HG02943 (cell line): ENCODE data around the gene STARD10.
A peak's percentile ranks its signal among the peaks of the same experiment; 100 is the strongest.
"Not testable (repeated sequence)": the region's sequence is repeated elsewhere in the genome, so short reads cannot be mapped to it uniquely, and the experiment has no call there.

Experiments used
- ATAC-seq: cut with Tn5 transposase; IDR thresholded peaks from one replicate; pipeline ENCODE4 v1.9.1; 2021; ENCODE audit warnings: mild to moderate bottlenecking, low read depth, moderate library complexity; ENCODE audit not compliant: unreplicated experiment

The STARD10 gene, protein sequence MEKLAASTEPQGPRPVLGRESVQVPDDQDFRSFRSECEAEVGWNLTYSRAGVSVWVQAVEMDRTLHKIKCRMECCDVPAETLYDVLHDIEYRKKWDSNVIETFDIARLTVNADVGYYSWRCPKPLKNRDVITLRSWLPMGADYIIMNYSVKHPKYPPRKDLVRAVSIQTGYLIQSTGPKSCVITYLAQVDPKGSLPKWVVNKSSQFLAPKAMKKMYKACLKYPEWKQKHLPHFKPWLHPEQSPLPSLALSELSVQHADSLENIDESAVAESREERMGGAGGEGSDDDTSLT

DNA sequence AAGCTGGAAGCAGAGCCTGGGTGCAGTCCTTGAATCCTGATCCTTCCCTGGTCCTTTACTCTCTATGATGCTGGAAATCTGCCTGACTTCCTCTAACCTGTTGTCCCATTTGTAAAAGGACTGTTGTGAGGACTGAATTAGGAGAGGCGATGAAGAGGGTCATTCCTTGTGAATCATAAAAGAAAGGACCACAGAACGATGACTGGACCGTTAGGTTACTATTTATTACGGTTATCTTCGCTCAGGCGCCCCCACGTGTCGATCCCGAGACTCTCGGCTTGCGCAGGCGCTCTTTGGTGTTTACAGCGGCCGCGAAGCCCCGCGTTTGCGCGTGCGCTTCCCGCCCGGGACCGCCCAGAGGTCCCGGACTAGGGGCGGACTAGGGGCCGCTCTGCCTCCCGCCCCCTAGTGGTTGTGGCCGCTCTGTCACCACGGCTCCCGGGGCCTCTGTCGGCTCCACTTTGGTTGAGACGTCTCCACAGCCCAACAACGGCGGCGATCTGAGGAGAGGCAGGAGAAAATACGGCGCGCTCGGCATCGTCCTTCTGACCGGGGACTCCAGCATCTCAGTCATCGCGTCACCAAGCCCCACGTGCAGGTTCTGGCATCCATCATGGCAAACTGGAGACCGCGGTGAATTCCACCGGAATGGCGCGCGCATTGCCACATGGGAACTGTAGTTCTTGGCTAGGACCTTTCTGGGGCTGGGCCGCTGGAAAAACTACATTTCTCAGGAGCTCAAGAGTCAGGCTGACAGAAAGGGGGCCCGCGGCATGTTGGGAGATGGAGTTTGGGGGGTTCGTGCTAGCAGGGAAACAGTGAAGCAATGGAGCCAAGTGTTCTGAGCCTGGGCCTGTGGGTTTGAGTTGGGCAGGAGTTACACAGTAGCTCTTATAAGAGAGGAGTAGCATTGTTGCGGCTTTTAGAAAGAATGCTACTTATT lies at the start of gene STARD10:
Gene STARD10 (minus strand): TSS at position 623 of the 943 bp plus-strand sequence. CDS start 12,866 bp downstream, outside the sequence.
- ATAC-seq = peak; percentile 85

DNA sequence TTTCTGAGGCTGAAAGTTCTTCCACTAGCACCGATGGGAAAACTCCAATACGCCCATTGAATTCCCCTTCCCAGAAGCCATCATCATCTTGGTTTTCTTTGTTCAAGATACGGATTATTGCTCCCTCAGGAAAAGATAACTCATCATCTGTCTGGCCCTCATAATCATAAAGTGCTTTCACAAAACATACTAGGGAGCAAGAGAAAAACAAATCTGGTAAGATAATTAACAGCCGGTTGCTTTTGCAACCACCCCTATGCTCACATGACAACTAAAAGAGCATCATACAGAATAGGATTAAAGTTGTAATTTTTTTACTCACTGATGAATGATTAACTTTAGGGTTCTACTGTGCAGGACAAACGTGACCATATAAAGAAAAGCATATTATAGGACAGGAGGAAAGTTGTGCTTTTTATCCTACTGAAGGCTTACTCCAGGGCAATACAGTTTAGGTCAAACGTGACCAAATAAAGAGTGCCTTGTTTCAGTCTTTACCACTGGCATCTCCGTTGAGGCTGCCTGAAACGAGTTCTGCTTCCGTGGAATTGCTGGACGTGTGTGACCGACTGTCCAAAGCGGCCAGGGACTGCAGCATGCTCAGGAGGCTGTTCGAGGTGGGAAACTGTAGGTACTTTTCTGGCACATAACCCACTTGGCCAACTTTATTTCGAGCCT lies 48.9 kb upstream of the STARD10 start:
- no peak for ATAC-seq

DNA sequence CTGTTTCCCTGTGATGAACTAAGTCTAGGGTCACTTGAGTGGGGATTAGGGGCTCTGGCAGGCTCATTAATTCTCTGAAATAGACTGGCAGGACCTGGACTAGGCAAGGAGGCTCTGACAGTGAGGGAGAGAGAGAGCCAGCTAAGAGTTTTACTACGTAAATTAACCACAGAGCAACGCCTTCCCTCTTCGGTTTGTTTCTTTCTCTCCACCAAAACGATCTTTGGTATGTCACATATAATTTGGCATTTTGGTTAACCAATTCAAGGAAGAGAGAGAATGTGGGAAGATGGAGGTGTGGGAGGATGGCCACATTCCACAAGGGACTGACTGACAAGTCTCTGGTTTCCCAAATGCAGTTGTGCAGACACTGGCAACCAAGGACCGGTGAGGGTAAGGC lies 48.3 kb upstream of the STARD10 start:
- no peak for ATAC-seq

DNA sequence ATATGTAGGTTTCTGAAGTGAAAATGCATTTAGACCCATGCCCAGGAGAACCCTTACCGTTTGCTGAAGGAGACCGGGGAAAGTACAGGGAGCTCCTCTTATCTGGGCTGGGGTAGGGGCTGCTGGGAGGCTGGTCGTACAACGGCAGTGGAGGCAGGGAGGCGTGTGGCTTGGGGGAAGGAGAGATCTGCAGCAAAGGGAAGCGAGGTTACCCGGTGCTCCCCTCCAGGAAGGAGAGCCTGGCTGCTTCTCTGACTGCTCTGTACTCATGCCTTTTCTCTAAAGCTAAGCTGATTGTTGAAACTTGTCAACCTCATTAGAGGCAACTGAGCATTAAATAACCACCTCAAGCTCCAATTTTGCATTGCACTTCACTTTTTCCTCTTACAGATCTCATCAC lies 47.5 kb upstream of the STARD10 start:
- ATAC-seq = no peak

DNA sequence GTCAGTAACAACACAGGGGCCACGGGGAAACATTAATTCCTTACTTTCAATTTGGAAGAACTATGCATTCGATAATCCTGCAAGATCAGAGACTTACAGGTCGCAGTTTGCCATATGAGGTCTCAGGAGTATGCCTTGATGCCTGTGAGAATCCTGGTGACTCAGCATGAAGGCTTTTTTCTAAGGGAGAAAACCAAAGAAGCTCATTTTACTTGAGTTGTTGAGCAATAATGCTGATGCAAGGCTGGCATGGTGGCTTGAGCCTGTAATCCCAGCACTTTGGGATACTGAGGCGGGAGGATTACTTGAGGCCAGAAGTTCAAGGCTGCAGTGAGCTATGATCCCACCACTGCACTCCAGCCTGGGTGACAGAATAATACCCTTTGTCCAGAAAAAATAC lies 46.9 kb upstream of the STARD10 start:
- no peak for ATAC-seq

DNA sequence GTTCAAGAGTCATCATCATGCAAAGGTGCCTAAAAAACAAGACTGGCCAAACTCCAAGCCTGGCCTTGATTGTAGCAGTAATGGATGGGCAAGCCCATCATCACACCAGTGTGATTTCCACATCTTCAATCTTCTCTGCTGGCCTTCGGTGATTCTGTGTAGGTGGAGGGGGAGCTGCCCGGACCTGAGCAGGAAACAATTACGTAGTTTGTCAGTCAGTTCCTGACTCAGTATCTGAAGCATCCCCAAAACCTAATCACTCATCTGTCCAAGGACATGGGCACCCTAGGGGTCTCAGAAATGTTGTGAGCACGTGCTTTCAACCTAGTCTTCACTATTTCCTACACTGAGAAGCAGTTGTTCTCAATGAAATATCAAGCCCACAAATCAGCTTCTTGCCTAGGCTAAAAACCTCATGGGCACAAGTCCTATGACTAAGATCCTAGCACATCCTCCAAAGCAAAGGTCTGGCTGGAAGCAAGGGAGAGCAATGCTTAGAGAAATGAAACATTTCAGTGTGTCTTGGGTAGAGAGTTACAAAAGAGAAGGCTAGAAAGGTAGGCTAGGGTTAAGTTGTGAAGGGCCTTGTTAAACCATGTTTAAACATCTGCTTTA lies 45.0 kb upstream of the STARD10 start:
- no peak for ATAC-seq

DNA sequence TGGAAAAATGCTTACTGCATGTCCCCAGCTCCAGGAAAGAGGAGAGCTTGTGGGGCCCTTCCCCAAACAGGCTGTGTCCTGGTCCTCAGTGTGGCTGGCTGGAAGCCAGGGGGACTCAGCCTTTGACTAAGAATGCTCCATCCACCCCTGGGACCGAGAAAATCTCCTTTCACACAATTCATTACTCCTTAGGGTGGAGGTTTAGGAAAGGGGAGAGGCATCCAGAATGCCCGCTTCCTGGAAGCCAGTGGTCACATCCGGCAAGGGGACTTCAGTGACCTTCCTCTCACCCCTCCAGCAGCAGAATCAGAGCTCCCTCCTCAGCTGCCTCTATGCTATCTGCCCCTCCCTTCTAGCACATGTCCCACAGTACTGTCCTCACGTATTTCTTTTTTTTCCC lies 42.3 kb upstream of the STARD10 start:
- no peak for ATAC-seq

DNA sequence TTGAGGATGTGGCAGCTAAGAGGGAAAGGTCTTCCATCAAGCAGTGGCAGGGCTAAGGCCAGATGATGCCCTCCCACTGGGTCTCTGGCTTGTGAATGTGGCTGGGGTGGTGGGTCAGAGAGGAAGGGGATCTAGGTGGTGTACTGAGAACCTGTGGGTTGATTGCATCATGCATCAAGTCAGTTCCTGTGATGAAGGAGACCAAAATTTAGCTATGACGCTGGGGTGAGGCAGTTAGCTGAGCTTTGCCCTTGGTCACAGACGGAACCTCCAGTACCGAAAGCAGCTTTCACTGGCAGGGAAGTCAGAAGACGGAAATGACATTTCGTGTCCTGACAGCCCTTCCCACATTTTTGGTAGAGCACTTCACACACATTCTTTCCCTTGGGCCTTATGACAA lies 41.1 kb upstream of the STARD10 start:
- no peak for ATAC-seq

DNA sequence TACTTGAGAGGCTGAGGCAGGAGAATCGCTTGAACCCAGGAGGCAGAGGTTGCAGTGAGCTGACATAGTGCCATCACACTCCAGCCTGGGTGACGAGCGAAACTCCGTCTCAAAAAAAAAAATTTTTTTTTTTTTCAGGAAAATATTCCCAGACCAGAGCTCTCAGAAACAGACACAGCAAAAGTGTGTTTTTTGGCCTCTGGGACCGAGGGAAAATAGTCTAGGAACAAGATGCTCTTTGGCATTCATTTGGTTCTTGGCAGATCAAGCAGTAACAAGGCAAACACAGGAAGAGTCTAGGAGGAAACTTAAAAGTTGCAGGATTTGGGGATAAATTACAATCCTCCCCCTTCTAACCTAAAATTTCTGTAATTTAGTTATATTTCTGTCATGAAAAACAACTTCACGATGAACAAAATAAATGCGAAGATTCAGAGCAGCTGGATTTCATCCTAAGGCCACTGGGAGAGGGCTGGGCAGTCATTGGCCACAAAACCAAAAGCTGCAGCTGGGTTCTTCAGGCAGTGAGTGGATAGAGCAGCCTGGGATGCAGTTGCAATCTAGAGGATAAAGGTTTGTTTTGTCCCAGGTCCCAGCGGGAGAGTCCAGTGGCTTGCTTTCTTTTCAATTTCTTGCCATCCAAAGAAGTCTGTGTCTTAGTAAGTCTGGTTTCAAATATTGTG lies 40.1 kb upstream of the STARD10 start:
- no peak for ATAC-seq

DNA sequence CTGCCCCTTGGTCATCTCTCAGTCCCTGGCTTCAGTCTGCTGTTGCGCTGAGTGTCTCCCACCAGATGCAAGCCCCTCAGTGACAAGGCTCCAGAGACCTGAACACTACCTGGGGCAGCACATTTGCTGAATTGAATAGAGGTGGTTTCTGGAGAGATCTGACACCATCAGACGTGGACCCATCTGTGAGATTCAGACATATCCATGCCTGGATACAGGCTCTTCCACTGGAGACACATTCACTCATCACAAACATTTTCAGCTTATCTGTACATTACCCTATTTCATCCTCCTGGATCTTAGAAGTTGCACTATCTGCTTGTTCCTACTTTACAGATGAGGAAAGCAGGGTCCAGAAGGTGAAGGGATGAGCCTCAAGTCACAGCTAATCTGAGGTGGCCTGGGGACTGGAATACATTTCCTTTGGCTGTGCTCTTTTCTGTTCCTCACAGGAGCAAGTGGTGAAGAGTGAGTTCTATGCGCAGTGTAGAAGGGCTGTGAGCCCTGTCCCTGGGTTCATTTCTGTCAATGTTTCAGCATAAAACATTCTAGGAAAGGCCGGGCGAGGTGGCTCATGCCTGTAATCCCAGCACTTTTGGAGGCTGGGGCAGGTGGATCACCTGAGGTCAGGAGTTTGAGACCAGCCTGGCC lies 39.4 kb upstream of the STARD10 start:
- no peak for ATAC-seq

DNA sequence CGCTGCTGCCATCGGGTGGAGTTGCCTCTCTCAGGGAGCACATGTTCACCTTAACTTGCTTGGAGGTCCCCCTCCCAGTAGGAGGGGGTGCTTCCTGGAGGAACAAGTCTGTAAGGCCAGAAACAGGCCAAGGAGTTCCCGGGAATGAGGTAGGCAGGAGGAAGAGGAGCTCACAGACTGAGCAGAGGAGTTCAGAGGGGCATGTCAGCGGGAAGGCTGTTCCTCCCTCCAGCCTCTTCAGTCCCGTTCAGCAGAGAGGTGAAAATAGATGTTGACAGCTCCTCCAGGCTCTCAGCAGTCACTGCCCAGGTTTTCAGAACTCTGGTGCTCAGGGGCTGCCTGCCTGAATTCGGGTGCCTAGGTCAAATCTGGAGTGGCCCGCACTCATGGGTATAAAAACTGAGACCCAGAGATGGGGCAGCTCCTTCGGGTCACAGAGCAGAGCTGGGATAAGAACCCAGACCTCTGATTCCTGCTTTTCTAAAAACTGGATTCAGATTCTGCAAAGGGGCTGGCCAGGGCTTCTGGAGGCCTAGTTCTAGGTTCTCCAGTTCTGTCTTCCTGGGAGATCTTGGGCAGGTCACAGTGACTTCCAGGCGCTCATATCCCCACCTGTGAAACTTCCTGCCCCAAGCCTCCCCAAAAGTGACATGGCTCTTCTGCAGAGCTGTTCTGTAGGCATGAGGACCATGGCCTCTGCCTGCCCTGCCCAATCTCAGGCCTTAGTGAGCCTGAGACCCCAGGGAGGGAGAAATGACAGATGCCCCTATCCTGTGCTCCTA lies 38.6 kb upstream of the STARD10 start:
- ATAC-seq = no peak

DNA sequence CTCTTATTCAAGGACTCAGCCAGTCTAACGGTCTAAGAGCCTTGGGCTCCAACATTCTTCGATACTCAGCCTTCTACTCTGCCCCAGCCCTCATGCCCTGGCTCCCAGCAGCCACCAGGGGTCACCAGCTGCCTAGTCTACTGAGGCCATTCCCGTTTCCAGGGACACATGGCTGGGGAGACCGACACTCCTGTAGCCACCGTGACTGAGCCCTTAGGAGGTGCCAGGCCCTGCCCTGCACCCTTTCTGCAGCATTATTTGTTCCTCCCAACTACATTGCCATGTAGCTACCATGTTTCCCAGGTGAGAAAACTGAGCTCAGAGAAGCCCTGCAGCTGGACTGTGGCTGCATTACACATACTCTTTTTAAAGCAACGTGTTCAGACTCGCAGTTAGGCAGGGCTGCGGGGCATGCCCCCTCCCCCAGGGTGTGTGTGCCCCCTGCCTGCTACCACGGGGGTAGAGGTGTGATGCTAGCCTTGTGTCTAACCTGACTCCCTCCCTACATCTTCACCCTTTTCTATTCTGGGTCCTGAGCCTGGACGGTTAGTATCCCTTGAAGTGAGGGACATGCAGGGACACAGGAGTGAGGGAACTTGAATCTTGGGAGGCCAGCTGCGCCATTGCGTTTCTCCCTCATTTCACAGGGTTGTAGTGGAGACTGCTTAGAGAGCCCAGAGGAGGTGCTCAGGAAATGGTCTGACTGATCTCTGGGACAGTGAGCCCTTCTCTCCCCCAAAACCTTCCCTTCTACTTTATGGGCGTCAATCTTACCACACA lies 37.9 kb upstream of the STARD10 start:
- no peak for ATAC-seq

DNA sequence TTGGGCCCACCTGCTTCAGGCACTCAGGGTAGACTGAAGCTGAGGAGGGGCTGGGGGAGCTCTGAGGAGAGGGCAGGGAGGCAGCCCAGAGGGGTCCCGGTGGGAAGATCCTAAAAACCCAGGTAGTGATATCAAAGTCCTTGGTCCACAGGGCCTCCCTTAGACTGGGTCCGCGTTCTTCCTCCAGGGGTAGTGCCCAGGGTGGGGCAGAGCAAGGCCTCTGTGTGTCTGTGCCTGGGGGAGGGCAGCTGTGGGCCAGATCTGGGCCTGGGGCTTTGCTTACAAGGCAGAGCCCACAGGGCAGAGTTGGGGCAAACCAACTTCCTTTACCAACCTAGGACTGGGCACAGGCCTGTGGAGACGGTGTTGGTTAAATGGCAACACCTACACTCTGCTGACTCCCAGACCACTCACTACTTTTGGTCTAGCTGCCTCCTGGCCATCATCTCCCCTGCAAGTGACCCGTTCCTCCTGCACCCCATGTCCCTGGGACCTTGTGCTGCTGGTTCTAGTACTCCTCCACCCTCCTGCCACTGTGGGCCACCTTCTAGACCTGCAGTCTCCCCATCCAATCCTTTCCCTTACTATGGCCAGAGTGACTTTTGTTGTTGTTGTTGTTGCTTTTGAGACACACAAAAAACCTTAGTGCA lies 36.2 kb upstream of the STARD10 start:
- ATAC-seq = no peak

DNA sequence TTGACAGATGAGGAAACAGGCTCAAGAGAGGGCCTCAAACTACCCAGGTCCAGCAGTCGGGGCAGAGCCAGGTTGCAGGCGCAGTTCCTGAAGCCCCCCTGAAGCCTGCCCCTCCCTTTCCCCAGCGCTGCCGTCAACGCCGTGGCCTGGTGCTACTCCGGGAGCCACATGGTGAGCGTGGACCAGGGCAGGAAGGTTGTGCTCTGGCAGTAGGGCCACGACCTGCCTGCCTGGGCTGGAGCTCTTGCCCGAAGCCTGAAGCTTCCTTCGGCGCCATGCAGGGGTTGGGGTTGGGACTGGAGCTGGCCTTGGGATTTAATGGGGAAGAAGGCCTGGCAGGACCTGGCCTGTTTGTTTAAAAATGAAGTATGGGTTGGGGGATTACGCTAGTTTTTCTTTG lies 35.3 kb upstream of the STARD10 start:
- no peak for ATAC-seq

DNA sequence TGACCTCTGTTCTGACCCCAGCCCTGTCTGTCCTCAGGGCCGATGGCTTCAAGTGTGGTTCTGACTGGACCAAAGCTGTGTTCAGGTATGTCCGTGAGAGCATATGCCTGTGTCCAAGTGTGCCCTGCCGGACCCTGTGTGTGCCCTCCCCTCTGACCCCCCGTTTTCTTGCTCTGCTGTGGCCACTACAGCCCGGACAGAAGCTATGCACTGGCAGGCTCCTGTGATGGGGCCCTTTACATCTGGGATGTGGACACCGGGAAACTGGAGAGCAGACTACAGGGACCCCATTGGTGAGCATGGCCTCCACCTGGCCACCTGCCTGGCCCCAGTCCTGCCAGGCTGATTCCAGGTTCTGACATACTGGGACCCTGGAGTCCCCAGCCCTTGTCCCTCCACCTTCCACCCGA lies 34.9 kb upstream of the STARD10 start:
- ATAC-seq = no peak

DNA sequence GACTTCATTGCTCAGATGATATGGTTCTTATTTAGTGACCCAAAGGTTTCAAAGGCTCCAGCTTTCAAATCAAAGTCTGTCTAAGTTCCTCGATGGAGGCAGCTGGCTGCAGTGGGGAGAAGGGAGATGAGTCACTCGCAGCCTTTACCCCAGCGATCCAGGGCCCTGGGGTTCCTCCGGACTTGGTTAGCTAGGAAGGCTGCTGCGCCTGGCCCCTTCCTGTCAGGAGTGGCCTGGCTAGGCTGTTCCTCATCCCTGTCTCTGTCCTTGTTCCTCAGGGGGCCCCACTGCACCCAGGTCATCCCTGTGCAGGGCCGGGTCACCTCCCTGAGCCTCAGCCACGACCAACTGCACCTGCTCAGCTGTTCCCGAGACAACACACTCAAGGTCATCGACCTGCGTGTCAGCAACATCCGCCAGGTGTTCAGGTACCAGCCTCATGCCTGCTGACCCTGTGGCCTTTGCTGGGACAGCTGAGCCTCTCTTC lies 34.3 kb upstream of the STARD10 start:
- ATAC-seq = no peak

DNA sequence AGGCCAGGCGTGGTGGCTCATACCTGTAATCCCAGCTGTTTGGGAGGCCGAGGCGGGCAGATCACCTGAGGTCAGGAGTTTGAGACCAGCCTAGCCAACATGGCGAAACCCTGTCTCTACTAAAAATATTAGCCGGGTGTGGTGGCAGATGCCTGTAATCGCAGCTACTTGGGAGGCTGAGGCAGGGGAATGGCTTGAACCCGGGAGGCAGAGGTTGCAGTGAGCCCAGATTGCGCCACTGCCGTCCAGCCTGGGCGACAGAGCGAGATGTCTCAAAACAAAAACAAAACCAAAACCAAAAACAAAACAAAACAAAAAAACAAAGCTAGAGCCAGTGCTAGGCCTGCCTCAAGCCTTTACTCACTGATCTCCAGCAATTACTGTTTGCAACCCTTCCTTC lies 33.8 kb upstream of the STARD10 start:
- ATAC-seq = not testable (repeated sequence)
